VCaP (cell line): Measurements from ENCODE around the gene STING1.
A peak's percentile ranks its signal among the peaks of the same experiment; 100 is the strongest.
"Not testable (repeated sequence)": the region's sequence is repeated elsewhere in the genome, so short reads cannot be mapped to it uniquely, and the experiment has no call there.

Source experiments
- H3K27ac ChIP-seq: fragments of 450-650 bp; 2 replicates; pipeline ENCODE4 v1.5.1; 2017
- CTCF ChIP-seq: fragments of 450-650 bp; conservative IDR thresholded peaks from 2 replicates; pipeline ENCODE4 v1.5.1; 2017; ENCODE audit warnings: mild to moderate bottlenecking, moderate library complexity

STING1 gene

GRCh38 chr5:139481580-139482049, 943 bp downstream of the STING1 start:
- H3K27ac ChIP-seq: peak overlapping the region; percentile 71
- no peak for TF ChIP-seq CTCF

GRCh38 chr5:139481122-139481533, 1.4 kb downstream of the STING1 start:
- no peak overlapping the region; the same call in 1 of the 2 replicates for H3K27ac ChIP-seq

GRCh38 chr5:139479729-139480128, 2.8 kb downstream of the STING1 start:
- H3K27ac ChIP-seq: not testable (repeated sequence)

More at GRCh38 chr5:139481122-139481533, 1.4 kb downstream of the STING1 start:
- TF ChIP-seq CTCF: no peak

GRCh38 chr5:139478657-139479423, 3.7 kb downstream of the STING1 start:
- H3K27ac ChIP-seq: not testable (repeated sequence)

- TF ChIP-seq CTCF: no peak
- no peak overlapping the region for H3K27ac ChIP-seq
Observed at GRCh38 chr5:139475865-139476617, 6.5 kb downstream of the STING1 start.

- H3K27ac ChIP-seq: no peak overlapping the region
Observed at GRCh38 chr5:139474890-139475791, 7.4 kb downstream of the STING1 start.

GRCh38 chr5:139473565-139473964, 9.0 kb downstream of the STING1 start:
- H3K27ac ChIP-seq: no peak overlapping the region
- no peak for TF ChIP-seq CTCF

More at GRCh38 chr5:139474890-139475791, 7.4 kb downstream of the STING1 start:
- TF ChIP-seq CTCF: no peak

- no peak for TF ChIP-seq CTCF
- no peak overlapping the region for H3K27ac ChIP-seq
Observed at GRCh38 chr5:139473105-139473504, 9.5 kb downstream of the STING1 start.
